ENCODE results near the gene MLNR. TPM values are rescaled to one million over a fixed set of nuclear protein-coding genes. Genes with fewer than 3 reads are reported as not detected.

Gene MLNR
- total RNA-seq, 1 donor from 2014 or later, result not detected

- H3K9me3 ChIP-seq (ENCODE audit: control insufficient read depth in 3 of 3, low read length in 3 of 3), result no peaks in the 10 kb centered on the region
- no peak overlapping the region for H3K4me3 ChIP-seq (ENCODE audit: low read length in 3 of 3)
- no peak overlapping the region for H3K27ac ChIP-seq (ENCODE audit: low read depth, low read length)
- H3K4me1 ChIP-seq (ENCODE audit: control insufficient read depth in 3 of 3, insufficient read depth in 3 of 3, low read length in 3 of 3), result peaks cover 4 to 8% (median 7%) of the 10 kb centered on the region in 3 donors
- peaks cover 43 to 57% (median 52%) of the 10 kb centered on the region in 3 donors for H3K27me3 ChIP-seq (ENCODE audit: control insufficient read depth in 3 of 3, insufficient read depth in 3 of 3, low read length in 3 of 3)
- no peak overlapping the region for H3K9ac ChIP-seq (ENCODE audit: low read depth in 1 of 3, low read length in 3 of 3)
- H3K36me3 ChIP-seq (ENCODE audit: control insufficient read depth in 3 of 3, insufficient read depth in 3 of 3, low read length in 3 of 3), result no peaks in the 10 kb centered on the region
Measured at GRCh38 chr13:49221590-49221965, 1.4 kb downstream of the MLNR start.

GRCh38 chr13:49225223-49226042, 5.3 kb downstream of the MLNR start:
- peaks cover 2 to 4% (median 3%) of the 10 kb centered on the region in 3 donors for H3K4me1 ChIP-seq (ENCODE audit: control insufficient read depth in 3 of 3, insufficient read depth in 3 of 3, low read length in 3 of 3)
- H3K9me3 ChIP-seq (ENCODE audit: control insufficient read depth in 3 of 3, low read length in 3 of 3), result no peaks in the 10 kb centered on the region

GRCh38 chr13:49226613-49227012, 6.5 kb downstream of the MLNR start:
- Histone ChIP-seq H3K9me3 (ENCODE audit: control insufficient read depth in 3 of 3, low read length in 3 of 3) (no peaks in the 10 kb centered on the region), H3K27ac (ENCODE audit: low read depth, low read length) (no peak overlapping the region), H3K4me3 (ENCODE audit: low read length in 3 of 3) (no peak overlapping the region), H3K9ac (ENCODE audit: low read depth in 1 of 3, low read length in 3 of 3) (no peak overlapping the region), H3K4me1 (ENCODE audit: control insufficient read depth in 3 of 3, insufficient read depth in 3 of 3, low read length in 3 of 3) (no peaks in the 10 kb centered on the region), H3K27me3 (ENCODE audit: control insufficient read depth in 3 of 3, insufficient read depth in 3 of 3, low read length in 3 of 3) (peaks cover 4 to 11% (median 11%) of the 10 kb centered on the region in 3 donors), H3K36me3 (ENCODE audit: control insufficient read depth in 3 of 3, insufficient read depth in 3 of 3, low read length in 3 of 3) (no peaks in the 10 kb centered on the region)

More at GRCh38 chr13:49225223-49226042, 5.3 kb downstream of the MLNR start:
- H3K36me3 ChIP-seq (ENCODE audit: control insufficient read depth in 3 of 3, insufficient read depth in 3 of 3, low read length in 3 of 3), result no peaks in the 10 kb centered on the region
- H3K4me3 ChIP-seq (ENCODE audit: low read length in 3 of 3), result no peak overlapping the region
- H3K9ac ChIP-seq (ENCODE audit: low read depth in 1 of 3, low read length in 3 of 3), result no peak overlapping the region
- peaks cover 16 to 23% (median 23%) of the 10 kb centered on the region in 3 donors for H3K27me3 ChIP-seq (ENCODE audit: control insufficient read depth in 3 of 3, insufficient read depth in 3 of 3, low read length in 3 of 3)
- H3K27ac ChIP-seq (ENCODE audit: low read depth, low read length), result no peak overlapping the region

GRCh38 chr13:49234741-49235140, 14.6 kb downstream of the MLNR start:
- Histone ChIP-seq H3K4me1 (ENCODE audit: control insufficient read depth in 3 of 3, insufficient read depth in 3 of 3, low read length in 3 of 3) (no peaks in the 10 kb centered on the region), H3K36me3 (ENCODE audit: control insufficient read depth in 3 of 3, insufficient read depth in 3 of 3, low read length in 3 of 3) (no peaks in the 10 kb centered on the region), H3K4me3 (ENCODE audit: low read length in 3 of 3) (no peak overlapping the region), H3K27me3 (ENCODE audit: control insufficient read depth in 3 of 3, insufficient read depth in 3 of 3, low read length in 3 of 3) (no peaks in the 10 kb centered on the region), H3K27ac (ENCODE audit: low read depth, low read length) (no peak overlapping the region), H3K9me3 (ENCODE audit: control insufficient read depth in 3 of 3, low read length in 3 of 3) (no peaks in the 10 kb centered on the region), H3K9ac (ENCODE audit: low read depth in 1 of 3, low read length in 3 of 3) (no peak overlapping the region)

GRCh38 chr13:49235856-49236431, 15.8 kb downstream of the MLNR start:
- Histone ChIP-seq H3K9ac (ENCODE audit: low read depth in 1 of 3, low read length in 3 of 3) (no peak overlapping the region), H3K27me3 (ENCODE audit: control insufficient read depth in 3 of 3, insufficient read depth in 3 of 3, low read length in 3 of 3) (no peaks in the 10 kb centered on the region), H3K9me3 (ENCODE audit: control insufficient read depth in 3 of 3, low read length in 3 of 3) (no peaks in the 10 kb centered on the region), H3K27ac (ENCODE audit: low read depth, low read length) (no peak overlapping the region), H3K36me3 (ENCODE audit: control insufficient read depth in 3 of 3, insufficient read depth in 3 of 3, low read length in 3 of 3) (no peaks in the 10 kb centered on the region), H3K4me3 (ENCODE audit: low read length in 3 of 3) (no peak overlapping the region), H3K4me1 (ENCODE audit: control insufficient read depth in 3 of 3, insufficient read depth in 3 of 3, low read length in 3 of 3) (no peaks in the 10 kb centered on the region)

GRCh38 chr13:49238621-49239020, 18.5 kb downstream of the MLNR start:
- H3K9me3 ChIP-seq (ENCODE audit: control insufficient read depth in 3 of 3, low read length in 3 of 3), result no peaks in the 10 kb centered on the region
- H3K27me3 ChIP-seq (ENCODE audit: control insufficient read depth in 3 of 3, insufficient read depth in 3 of 3, low read length in 3 of 3), result no peaks in the 10 kb centered on the region
- no peaks in the 10 kb centered on the region for H3K4me1 ChIP-seq (ENCODE audit: control insufficient read depth in 3 of 3, insufficient read depth in 3 of 3, low read length in 3 of 3)
- no peak overlapping the region for H3K27ac ChIP-seq (ENCODE audit: low read depth, low read length)
- no peak overlapping the region for H3K9ac ChIP-seq (ENCODE audit: low read depth in 1 of 3, low read length in 3 of 3)
- no peak overlapping the region for H3K4me3 ChIP-seq (ENCODE audit: low read length in 3 of 3)
- H3K36me3 ChIP-seq (ENCODE audit: control insufficient read depth in 3 of 3, insufficient read depth in 3 of 3, low read length in 3 of 3), result no peaks in the 10 kb centered on the region

GRCh38 chr13:49240017-49240416, 19.9 kb downstream of the MLNR start:
- Histone ChIP-seq H3K4me3 (ENCODE audit: low read length in 3 of 3) (no peak overlapping the region), H3K36me3 (ENCODE audit: control insufficient read depth in 3 of 3, insufficient read depth in 3 of 3, low read length in 3 of 3) (no peaks in the 10 kb centered on the region), H3K27me3 (ENCODE audit: control insufficient read depth in 3 of 3, insufficient read depth in 3 of 3, low read length in 3 of 3) (no peaks in the 10 kb centered on the region), H3K27ac (ENCODE audit: low read depth, low read length) (no peak overlapping the region), H3K9me3 (ENCODE audit: control insufficient read depth in 3 of 3, low read length in 3 of 3) (no peaks in the 10 kb centered on the region), H3K4me1 (ENCODE audit: control insufficient read depth in 3 of 3, insufficient read depth in 3 of 3, low read length in 3 of 3) (no peaks in the 10 kb centered on the region), H3K9ac (ENCODE audit: low read depth in 1 of 3, low read length in 3 of 3) (no peak overlapping the region)

GRCh38 chr13:49241296-49241695, 21.2 kb downstream of the MLNR start:
- Histone ChIP-seq H3K9ac (ENCODE audit: low read depth in 1 of 3, low read length in 3 of 3) (no peak overlapping the region), H3K9me3 (ENCODE audit: control insufficient read depth in 3 of 3, low read length in 3 of 3) (no peaks in the 10 kb centered on the region), H3K27me3 (ENCODE audit: control insufficient read depth in 3 of 3, insufficient read depth in 3 of 3, low read length in 3 of 3) (no peaks in the 10 kb centered on the region), H3K27ac (ENCODE audit: low read depth, low read length) (no peak overlapping the region), H3K4me3 (ENCODE audit: low read length in 3 of 3) (no peak overlapping the region), H3K4me1 (ENCODE audit: control insufficient read depth in 3 of 3, insufficient read depth in 3 of 3, low read length in 3 of 3) (no peaks in the 10 kb centered on the region), H3K36me3 (ENCODE audit: control insufficient read depth in 3 of 3, insufficient read depth in 3 of 3, low read length in 3 of 3) (no peaks in the 10 kb centered on the region)

GRCh38 chr13:49245101-49245500, 25.0 kb downstream of the MLNR start:
- H3K36me3 ChIP-seq (ENCODE audit: control insufficient read depth in 3 of 3, insufficient read depth in 3 of 3, low read length in 3 of 3), result no peaks in the 10 kb centered on the region
- H3K4me1 ChIP-seq (ENCODE audit: control insufficient read depth in 3 of 3, insufficient read depth in 3 of 3, low read length in 3 of 3), result peaks cover 4 to 8% (median 5%) of the 10 kb centered on the region in 3 donors
- H3K9me3 ChIP-seq (ENCODE audit: control insufficient read depth in 3 of 3, low read length in 3 of 3), result no peaks in the 10 kb centered on the region
- no peaks in the 10 kb centered on the region for H3K27me3 ChIP-seq (ENCODE audit: control insufficient read depth in 3 of 3, insufficient read depth in 3 of 3, low read length in 3 of 3)
- no peak overlapping the region for H3K4me3 ChIP-seq (ENCODE audit: low read length in 3 of 3)
- no peak overlapping the region for H3K9ac ChIP-seq (ENCODE audit: low read depth in 1 of 3, low read length in 3 of 3)
- no peak overlapping the region for H3K27ac ChIP-seq (ENCODE audit: low read depth, low read length)
